ENCODE results near the gene MALRD1. TPM values are rescaled to one million over a fixed set of nuclear protein-coding genes. Genes with fewer than 3 reads are reported as not detected.
A peak's percentile ranks its signal among the peaks of the same experiment; 100 is the strongest.

MALRD1 gene
- total and polyA plus RNA-seq, 4 donors = 0.17 to 17.9 (median 4.1) TPM

DNA sequence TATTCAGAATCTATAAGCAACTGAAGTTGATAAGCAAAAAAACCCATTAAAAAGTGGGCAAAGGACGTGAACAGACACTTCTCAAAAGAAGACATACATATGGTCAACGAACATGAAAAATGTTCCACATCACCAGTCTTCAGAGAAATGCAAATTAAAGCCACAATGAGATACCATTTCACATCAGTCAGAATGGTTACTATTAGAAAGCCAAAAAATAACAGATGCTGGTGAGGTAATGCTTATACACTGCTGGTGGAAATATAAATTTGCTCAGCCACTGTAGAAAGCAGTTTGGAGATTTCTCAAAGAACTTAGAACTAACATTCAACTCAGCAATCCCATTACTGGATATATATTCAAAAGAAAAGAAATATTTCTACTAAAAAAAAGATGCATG is 434.8 kb downstream of the MALRD1 start:
- H3K36me3 ChIP-seq (ENCODE audit: control insufficient read depth in 4 of 4, insufficient read depth in 4 of 4, low read length in 4 of 4) = no peaks in the 10 kb centered on the region
- H3K4me1 ChIP-seq (ENCODE audit: control insufficient read depth in 5 of 5, insufficient read depth in 5 of 5, low read length in 5 of 5) = no peaks in the 10 kb centered on the region
- 80 to 82% methylated on average over 2 of the region's 2 CpGs for WGBS, 2 donors
- H3K27ac ChIP-seq (ENCODE audit: low read depth in 1 of 2, low read length in 1 of 2) = no peak overlapping the region
- H3K9ac ChIP-seq (ENCODE audit: insufficient read depth in 1 of 2, low read length in 2 of 2) = no peak overlapping the region
- no peak overlapping the region for H3K4me3 ChIP-seq
- TF ChIP-seq, protein P1, sequence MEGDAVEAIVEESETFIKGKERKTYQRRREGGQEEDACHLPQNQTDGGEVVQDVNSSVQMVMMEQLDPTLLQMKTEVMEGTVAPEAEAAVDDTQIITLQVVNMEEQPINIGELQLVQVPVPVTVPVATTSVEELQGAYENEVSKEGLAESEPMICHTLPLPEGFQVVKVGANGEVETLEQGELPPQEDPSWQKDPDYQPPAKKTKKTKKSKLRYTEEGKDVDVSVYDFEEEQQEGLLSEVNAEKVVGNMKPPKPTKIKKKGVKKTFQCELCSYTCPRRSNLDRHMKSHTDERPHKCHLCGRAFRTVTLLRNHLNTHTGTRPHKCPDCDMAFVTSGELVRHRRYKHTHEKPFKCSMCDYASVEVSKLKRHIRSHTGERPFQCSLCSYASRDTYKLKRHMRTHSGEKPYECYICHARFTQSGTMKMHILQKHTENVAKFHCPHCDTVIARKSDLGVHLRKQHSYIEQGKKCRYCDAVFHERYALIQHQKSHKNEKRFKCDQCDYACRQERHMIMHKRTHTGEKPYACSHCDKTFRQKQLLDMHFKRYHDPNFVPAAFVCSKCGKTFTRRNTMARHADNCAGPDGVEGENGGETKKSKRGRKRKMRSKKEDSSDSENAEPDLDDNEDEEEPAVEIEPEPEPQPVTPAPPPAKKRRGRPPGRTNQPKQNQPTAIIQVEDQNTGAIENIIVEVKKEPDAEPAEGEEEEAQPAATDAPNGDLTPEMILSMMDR (IDR thresholded peaks at IDR 0.05; ENCODE audit: control extremely low read depth, extremely low read depth) = no peak
- no peak for DNase-seq
- no peak for ATAC-seq (ENCODE audit: insufficient read depth, low FRiP score)
- H3K9me3 ChIP-seq (ENCODE audit: control insufficient read depth in 4 of 4, insufficient read depth in 3 of 4, low read length in 3 of 4) = no peaks in the 10 kb centered on the region
- no peaks in the 10 kb centered on the region for H3K27me3 ChIP-seq (ENCODE audit: control insufficient read depth in 3 of 3, insufficient read depth in 3 of 3, low read length in 2 of 3)

DNA sequence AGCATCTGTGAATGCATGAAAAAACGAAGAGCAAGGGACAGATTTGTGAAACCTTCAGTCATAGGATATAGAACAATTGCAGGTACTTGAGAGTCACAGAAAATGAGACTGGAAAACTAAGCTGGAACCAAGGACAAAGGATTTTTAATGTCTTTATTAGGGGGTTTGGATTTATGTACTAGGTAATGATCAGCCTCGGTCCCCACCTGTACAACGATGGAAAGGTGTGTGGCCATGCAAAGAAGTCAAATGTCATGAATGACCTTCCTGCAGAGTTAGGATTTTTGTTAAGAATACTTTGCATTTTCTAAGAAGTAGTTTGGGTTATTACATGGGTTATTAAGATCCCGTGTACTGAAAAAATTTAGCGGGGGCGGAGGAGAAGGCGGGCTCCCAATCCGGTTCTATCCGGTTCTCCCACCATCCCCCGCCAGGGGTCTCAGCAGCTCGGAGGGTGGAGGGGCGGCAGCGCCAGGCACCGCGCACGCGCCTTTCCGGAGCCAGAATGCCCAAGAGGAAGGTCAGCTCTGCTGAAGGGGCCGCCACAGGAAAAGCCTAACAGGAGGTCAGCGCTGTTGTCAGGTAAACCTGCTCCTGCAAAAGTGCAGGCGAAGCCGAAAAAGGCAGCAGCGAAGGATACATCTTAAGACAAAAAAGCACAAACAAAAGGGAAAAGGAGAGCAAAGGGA is 440.1 kb downstream of the MALRD1 start:
- TF ChIP-seq, protein P1 (IDR thresholded peaks at IDR 0.05; ENCODE audit: control extremely low read depth, extremely low read depth) = no peak
- H3K4me1 ChIP-seq (ENCODE audit: control insufficient read depth in 5 of 5, insufficient read depth in 5 of 5, low read length in 5 of 5) = no peaks in the 10 kb centered on the region
- H3K27me3 ChIP-seq (ENCODE audit: control insufficient read depth in 3 of 3, insufficient read depth in 3 of 3, low read length in 2 of 3) = no peaks in the 10 kb centered on the region
- peak overlapping the region in 1 of 2 donors; percentile 16 for H3K9ac ChIP-seq (ENCODE audit: insufficient read depth in 1 of 2, low read length in 2 of 2)
- 29 to 42% methylated on average over 23 of the region's 23 CpGs for WGBS, 2 donors
- no peaks in the 10 kb centered on the region for H3K36me3 ChIP-seq (ENCODE audit: control insufficient read depth in 4 of 4, insufficient read depth in 4 of 4, low read length in 4 of 4)
- H3K27ac ChIP-seq (ENCODE audit: low read depth in 1 of 2, low read length in 1 of 2) = peak overlapping the region in 1 of 2 donors; percentile 53
- peak; percentile 80 to 88 (median 83) for DNase-seq
- H3K9me3 ChIP-seq (ENCODE audit: control insufficient read depth in 4 of 4, insufficient read depth in 3 of 4, low read length in 3 of 4) = no peaks in the 10 kb centered on the region
- H3K4me3 ChIP-seq = no peak overlapping the region
- ATAC-seq (ENCODE audit: insufficient read depth, low FRiP score) = peak; percentile 59

DNA sequence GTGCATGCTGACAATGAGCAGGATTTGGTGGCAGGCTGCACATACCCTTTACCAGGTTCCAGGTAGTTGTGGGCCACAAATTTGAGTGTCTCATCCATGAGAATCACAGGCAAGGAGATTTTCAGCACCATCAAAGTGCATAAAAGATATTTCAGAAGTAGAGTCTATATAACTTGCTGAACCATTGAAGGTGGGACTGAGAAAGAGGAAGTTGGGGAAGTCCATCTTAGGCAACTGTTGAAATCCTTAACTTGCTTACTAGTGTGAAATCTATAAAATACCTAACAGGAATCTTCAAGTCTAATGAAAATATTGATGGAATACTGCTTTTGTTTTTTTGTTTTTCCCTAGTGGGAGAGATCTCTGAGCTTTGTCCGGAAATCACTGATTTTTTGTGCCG is 442.6 kb downstream of the MALRD1 start:
- WGBS, 2 donors = 95% methylated on average over 2 of the region's 2 CpGs
- Histone ChIP-seq H3K9ac (ENCODE audit: insufficient read depth in 1 of 2, low read length in 2 of 2) (no peak overlapping the region), H3K4me3 (no peak overlapping the region), H3K36me3 (ENCODE audit: control insufficient read depth in 4 of 4, insufficient read depth in 4 of 4, low read length in 4 of 4) (peaks cover 0 to 4% (median 1%) of the 10 kb centered on the region in 4 donors), H3K27ac (ENCODE audit: low read depth in 1 of 2, low read length in 1 of 2) (no peak overlapping the region), H3K9me3 (ENCODE audit: control insufficient read depth in 4 of 4, insufficient read depth in 3 of 4, low read length in 3 of 4) (no peaks in the 10 kb centered on the region), H3K4me1 (ENCODE audit: control insufficient read depth in 5 of 5, insufficient read depth in 5 of 5, low read length in 5 of 5) (no peaks in the 10 kb centered on the region), H3K27me3 (ENCODE audit: control insufficient read depth in 3 of 3, insufficient read depth in 3 of 3, low read length in 2 of 3) (no peaks in the 10 kb centered on the region)
- DNase-seq (no peak), ATAC-seq (ENCODE audit: insufficient read depth, low FRiP score) (no peak)
- TF ChIP-seq, protein P1 (IDR thresholded peaks at IDR 0.05; ENCODE audit: control extremely low read depth, extremely low read depth) = no peak
